Neural progenitor cell (in vitro differentiated cells): ENCODE measurements around the gene STX2. TPM values are rescaled to one million over a fixed set of nuclear protein-coding genes. Genes with fewer than 3 reads are reported as not detected.

ENCODE experiments used
- DNase-seq: peaks from one replicate; pipeline ENCODE4 v3.0.0-alpha.2; 2016; ENCODE audit warnings: low spot score
- H2AFZ ChIP-seq: fragments of 200-600 bp; sonication (generic); replicated peaks from 2 replicates; pipeline ENCODE4 v1.6.1; 2016; ENCODE audit warnings: antibody characterized with exemption
- H3F3A ChIP-seq: fragments of 200-600 bp; sonication (generic); 2 replicates; pipeline ENCODE4 v1.6.1; 2016; ENCODE audit warnings: antibody characterized with exemption, low read depth
- H3K27ac ChIP-seq: fragments of 200-600 bp; sonication (generic); 2 replicates; pipeline ENCODE4 v1.5.1; 2016; ENCODE audit warnings: mild to moderate bottlenecking
- H3K27me3 ChIP-seq: fragments of 200-600 bp; sonication (generic); 2 replicates; pipeline ENCODE4 v1.6.1; 2016; ENCODE audit warnings: mild to moderate bottlenecking, moderate library complexity
- H3K36me3 ChIP-seq: fragments of 200-600 bp; sonication (generic); 2 replicates; pipeline ENCODE4 v1.5.1; 2016
- H3K4me1 ChIP-seq: fragments of 200-600 bp; sonication (generic); 2 replicates; pipeline ENCODE4 v1.6.1; 2016; ENCODE audit warnings: mixed run types
- H3K4me2 ChIP-seq: fragments of 200-600 bp; sonication (generic); 2 replicates; pipeline ENCODE4 v1.6.1; 2016
- H3K4me3 ChIP-seq: fragments of 200-600 bp; sonication (generic); 2 replicates; pipeline ENCODE4 v1.5.1; 2016
- H3K79me2 ChIP-seq: fragments of 200-600 bp; sonication (generic); 2 replicates; pipeline ENCODE4 v1.6.1; 2016; ENCODE audit warnings: low read depth
- H3K9ac ChIP-seq: fragments of 200-600 bp; sonication (generic); 2 replicates; pipeline ENCODE4 v1.6.1; 2016
- H3K9me3 ChIP-seq: fragments of 200-600 bp; sonication (generic); 2 replicates; pipeline ENCODE4 v1.5.1; 2016; ENCODE audit warnings: low read depth
- H4K20me1 ChIP-seq: fragments of 200-600 bp; sonication (generic); 2 replicates; pipeline ENCODE4 v1.6.1; 2016; ENCODE audit warnings: low read depth
- H3K27ac Mint-ChIP-seq: 3 replicates; pipeline ENCODE4 v1.8.0; 2021; ENCODE audit warnings: mixed read lengths
- H3K27me3 Mint-ChIP-seq: 2 replicates; pipeline ENCODE4 v1.8.0; 2022; ENCODE audit warnings: low read depth, mild to moderate bottlenecking, inconsistent platforms, moderate library complexity, mixed read lengths; ENCODE audit not compliant: insufficient read depth
- H3K36me3 Mint-ChIP-seq: 3 replicates; pipeline ENCODE4 v1.8.0; 2021; ENCODE audit warnings: mixed read lengths
- H3K4me1 Mint-ChIP-seq: 3 replicates; pipeline ENCODE4 v1.8.0; 2021; ENCODE audit warnings: mixed read lengths
- H3K4me3 Mint-ChIP-seq: 3 replicates; pipeline ENCODE4 v1.8.0; 2021; ENCODE audit warnings: mild to moderate bottlenecking, moderate library complexity, mixed read lengths
- H3K9me3 Mint-ChIP-seq: 3 replicates; pipeline ENCODE4 v1.8.0; 2020; ENCODE audit warnings: mixed read lengths
- EZH2 ChIP-seq: fragments of 200-600 bp; sonication (generic); IDR thresholded peaks from 2 replicates; pipeline ENCODE4 v1.6.1; 2017; ENCODE audit warnings: antibody characterized with exemption, mild to moderate bottlenecking, moderate library complexity
- EZH2phosphoT487 ChIP-seq: fragments of 200-600 bp; sonication (generic); IDR thresholded peaks from 2 replicates; pipeline ENCODE4 v1.6.1; 2017; ENCODE audit warnings: antibody characterized with exemption
- total RNA-seq: library from RNA; depleted of rRNA; stranded (reverse); fragments of >200 nt; gene quantifications from 2 replicates; pipeline ENCODE4 v1.2.3, GENCODE V29; 2015; ENCODE audit warnings: low replicate concordance
- TF ChIP-seq, protein P1 (sequence below): fragments of 200-600 bp; sonication (generic); IDR thresholded peaks from 2 replicates; pipeline ENCODE4 v1.5.1; 2017; ENCODE audit warnings: antibody characterized with exemption, mild to moderate bottlenecking

Gene STX2
- total RNA-seq, 1 donor from 2014 or later: 44.0 TPM

DNA sequence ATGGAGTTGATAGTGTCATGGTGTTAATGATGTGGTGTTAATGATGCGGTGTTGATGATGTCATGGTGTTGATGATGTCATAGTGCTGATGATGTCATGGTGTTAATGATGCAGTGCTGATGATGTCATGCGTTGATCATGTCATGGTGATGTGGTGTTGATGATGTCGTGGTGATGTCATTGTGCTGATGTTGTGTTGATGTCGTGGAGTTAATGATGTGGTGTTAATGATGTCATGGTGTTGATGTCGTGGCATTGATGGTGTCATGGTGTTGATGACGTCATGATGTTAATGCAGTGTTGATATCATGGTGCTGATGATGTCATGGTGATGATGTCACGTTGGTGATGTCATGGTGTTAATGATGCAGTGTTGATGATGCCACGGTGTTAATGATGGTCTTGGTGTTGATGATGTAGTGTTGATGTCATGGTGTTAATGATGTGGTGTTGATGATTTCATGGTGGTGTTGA is 73.8 kb downstream of the STX2 start:
- TF ChIP-seq EZH2 (no peak), EZH2phosphoT487 (no peak)
- TF ChIP-seq, protein P1, sequence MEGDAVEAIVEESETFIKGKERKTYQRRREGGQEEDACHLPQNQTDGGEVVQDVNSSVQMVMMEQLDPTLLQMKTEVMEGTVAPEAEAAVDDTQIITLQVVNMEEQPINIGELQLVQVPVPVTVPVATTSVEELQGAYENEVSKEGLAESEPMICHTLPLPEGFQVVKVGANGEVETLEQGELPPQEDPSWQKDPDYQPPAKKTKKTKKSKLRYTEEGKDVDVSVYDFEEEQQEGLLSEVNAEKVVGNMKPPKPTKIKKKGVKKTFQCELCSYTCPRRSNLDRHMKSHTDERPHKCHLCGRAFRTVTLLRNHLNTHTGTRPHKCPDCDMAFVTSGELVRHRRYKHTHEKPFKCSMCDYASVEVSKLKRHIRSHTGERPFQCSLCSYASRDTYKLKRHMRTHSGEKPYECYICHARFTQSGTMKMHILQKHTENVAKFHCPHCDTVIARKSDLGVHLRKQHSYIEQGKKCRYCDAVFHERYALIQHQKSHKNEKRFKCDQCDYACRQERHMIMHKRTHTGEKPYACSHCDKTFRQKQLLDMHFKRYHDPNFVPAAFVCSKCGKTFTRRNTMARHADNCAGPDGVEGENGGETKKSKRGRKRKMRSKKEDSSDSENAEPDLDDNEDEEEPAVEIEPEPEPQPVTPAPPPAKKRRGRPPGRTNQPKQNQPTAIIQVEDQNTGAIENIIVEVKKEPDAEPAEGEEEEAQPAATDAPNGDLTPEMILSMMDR: no peak
- H3K9me3 Mint-ChIP-seq: no peaks in the 10 kb centered on the region
- H3K4me1 ChIP-seq: no peaks in the 10 kb centered on the region
- no peaks in the 10 kb centered on the region for H3K79me2 ChIP-seq
- no peak overlapping the region for H3K27ac ChIP-seq
- no peak for DNase-seq
- no peaks in the 10 kb centered on the region for H4K20me1 ChIP-seq
- no peaks in the 10 kb centered on the region for H3K9me3 ChIP-seq
- H3K4me3 Mint-ChIP-seq: no peak overlapping the region
- H3K4me3 ChIP-seq: no peak overlapping the region
- no peaks in the 10 kb centered on the region for H3K4me1 Mint-ChIP-seq
- no peak overlapping the region for H3K4me2 ChIP-seq
- peaks cover 9% of the 10 kb centered on the region for H3F3A ChIP-seq
- H3K27me3 Mint-ChIP-seq: peaks cover 2% of the 10 kb centered on the region
- peaks cover 12% of the 10 kb centered on the region for H3K27me3 ChIP-seq
- H2AFZ ChIP-seq: no peak overlapping the region
- H3K9ac ChIP-seq: no peak overlapping the region
- no peak overlapping the region for H3K27ac Mint-ChIP-seq
- H3K36me3 Mint-ChIP-seq: no peaks in the 10 kb centered on the region
- H3K36me3 ChIP-seq: no peaks in the 10 kb centered on the region

DNA sequence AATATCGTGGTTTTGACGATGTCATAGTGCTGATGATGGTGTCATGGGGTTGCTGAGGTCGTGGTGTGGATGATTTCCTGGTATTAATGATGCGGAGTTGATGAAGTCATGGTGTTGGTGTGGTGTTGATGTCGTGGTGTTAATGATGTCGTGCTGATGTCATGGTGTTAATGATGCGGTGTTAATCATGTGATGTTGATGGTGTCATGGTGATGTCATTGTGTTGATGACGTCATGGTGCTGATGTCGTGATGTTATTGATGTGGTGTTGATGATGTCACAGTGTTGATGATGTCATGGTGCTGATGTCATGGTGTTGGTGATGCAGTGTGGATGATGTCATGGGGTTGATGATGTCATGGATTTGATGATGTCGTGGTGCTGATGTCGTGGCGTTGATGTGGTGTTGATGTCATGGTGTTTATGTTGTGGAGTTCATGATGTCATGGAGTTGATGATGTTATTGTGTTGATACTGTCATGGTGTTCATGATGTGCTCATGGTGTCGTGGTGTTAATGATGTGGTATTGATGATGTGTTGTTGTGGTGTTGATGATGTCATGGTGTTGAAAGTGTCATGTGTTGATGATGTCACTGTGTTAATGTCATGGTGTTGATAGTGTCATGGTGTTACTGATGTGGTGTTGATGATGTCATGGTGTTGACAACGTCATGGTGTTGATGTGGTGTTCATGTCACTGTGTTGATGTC is 74.4 kb downstream of the STX2 start:
- Histone ChIP-seq H4K20me1 (no peaks in the 10 kb centered on the region), H3K4me2 (no peak overlapping the region), H3K4me3 (no peak overlapping the region), H3K4me1 (no peaks in the 10 kb centered on the region), H3K27ac (no peak overlapping the region), H3K79me2 (no peaks in the 10 kb centered on the region), H3F3A (peaks cover 9% of the 10 kb centered on the region), H3K36me3 (no peaks in the 10 kb centered on the region), H3K9me3 (no peaks in the 10 kb centered on the region), H2AFZ (no peak overlapping the region), H3K9ac (no peak overlapping the region), H3K27me3 (peaks cover 12% of the 10 kb centered on the region)
- Mint-ChIP-seq H3K9me3 (no peaks in the 10 kb centered on the region), H3K36me3 (no peaks in the 10 kb centered on the region), H3K27me3 (peaks cover 2% of the 10 kb centered on the region), H3K27ac (no peak overlapping the region), H3K4me3 (no peak overlapping the region), H3K4me1 (no peaks in the 10 kb centered on the region)
- TF ChIP-seq EZH2phosphoT487 (no peak), EZH2 (no peak)
- TF ChIP-seq, protein P1: no peak
- DNase-seq: no peak

DNA sequence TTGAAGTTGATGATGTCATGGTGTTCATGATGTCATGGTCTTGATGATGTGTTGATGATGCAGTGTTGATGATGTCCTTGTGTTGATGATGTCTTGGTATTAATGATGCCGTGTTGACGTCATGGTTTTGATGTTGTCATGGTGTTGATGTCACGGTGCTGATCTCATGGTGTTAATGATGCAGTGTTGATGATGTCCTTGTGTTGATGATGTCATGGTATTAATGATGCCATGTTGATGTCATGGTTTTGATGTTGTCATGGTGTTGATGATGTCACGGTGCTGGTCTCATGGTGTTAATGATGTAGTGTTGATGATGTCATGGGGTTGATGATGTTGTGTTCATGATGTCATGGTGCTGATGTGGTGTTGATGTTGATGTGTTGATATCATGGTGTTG is 75.0 kb downstream of the STX2 start:
- Mint-ChIP-seq H3K4me1 (no peaks in the 10 kb centered on the region), H3K27me3 (peaks cover 2% of the 10 kb centered on the region), H3K36me3 (no peaks in the 10 kb centered on the region), H3K9me3 (no peaks in the 10 kb centered on the region), H3K27ac (no peak overlapping the region), H3K4me3 (no peak overlapping the region)
- H3K4me2 ChIP-seq: no peak overlapping the region
- H3K27me3 ChIP-seq: peaks cover 12% of the 10 kb centered on the region
- H2AFZ ChIP-seq: no peak overlapping the region
- H3K9ac ChIP-seq: no peak overlapping the region
- DNase-seq: no peak
- H3K9me3 ChIP-seq: no peaks in the 10 kb centered on the region
- no peak overlapping the region for H3K27ac ChIP-seq
- no peaks in the 10 kb centered on the region for H3K4me1 ChIP-seq
- H3K4me3 ChIP-seq: no peak overlapping the region
- H3K79me2 ChIP-seq: no peaks in the 10 kb centered on the region
- TF ChIP-seq EZH2: no peak
- no peak for TF ChIP-seq EZH2phosphoT487
- no peaks in the 10 kb centered on the region for H4K20me1 ChIP-seq
- H3K36me3 ChIP-seq: no peaks in the 10 kb centered on the region
- peaks cover 9% of the 10 kb centered on the region for H3F3A ChIP-seq

DNA sequence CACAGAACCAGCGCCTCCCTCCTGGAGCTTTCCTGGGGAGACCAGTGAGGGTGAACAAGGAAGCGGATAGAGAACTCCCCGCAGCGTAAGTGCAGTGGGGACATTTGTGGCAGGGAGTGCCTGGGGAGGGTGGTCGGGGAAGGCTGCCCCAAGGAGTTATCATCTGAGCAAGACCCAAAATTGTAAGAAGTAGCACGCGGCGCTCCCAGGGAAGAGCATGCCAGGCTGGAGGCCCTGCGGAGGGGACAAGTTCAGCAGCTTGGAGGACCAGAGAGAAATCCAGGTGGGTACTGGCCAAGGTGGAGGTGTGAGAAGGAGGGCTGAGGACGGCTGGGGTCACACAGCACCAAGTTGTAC is 76.8 kb downstream of the STX2 start:
- no peak overlapping the region for H3K27ac Mint-ChIP-seq
- no peaks in the 10 kb centered on the region for H4K20me1 ChIP-seq
- no peak overlapping the region for H3K9ac ChIP-seq
- H3K27me3 Mint-ChIP-seq: peaks cover 2% of the 10 kb centered on the region
- peaks cover 12% of the 10 kb centered on the region for H3K27me3 ChIP-seq
- no peaks in the 10 kb centered on the region for H3K4me1 ChIP-seq
- H3F3A ChIP-seq: peaks cover 9% of the 10 kb centered on the region
- H3K79me2 ChIP-seq: no peaks in the 10 kb centered on the region
- H3K27ac ChIP-seq: no peak overlapping the region
- H3K36me3 ChIP-seq: no peaks in the 10 kb centered on the region
- H2AFZ ChIP-seq: peak overlapping the region; percentile 76
- H3K4me1 Mint-ChIP-seq: no peaks in the 10 kb centered on the region
- no peaks in the 10 kb centered on the region for H3K36me3 Mint-ChIP-seq
- no peak overlapping the region for H3K4me2 ChIP-seq
- H3K4me3 ChIP-seq: no peak overlapping the region
- no peaks in the 10 kb centered on the region for H3K9me3 ChIP-seq
- no peaks in the 10 kb centered on the region for H3K9me3 Mint-ChIP-seq
- DNase-seq: no peak
- TF ChIP-seq, protein P1: no peak
- TF ChIP-seq EZH2phosphoT487 (no peak), EZH2 (no peak)
- no peak overlapping the region for H3K4me3 Mint-ChIP-seq
